Head of caudate nucleus (tissue), 42 donors: Measurements from ENCODE around the gene SEMA4D.
A peak's percentile ranks its signal among the peaks of the same experiment; 100 is the strongest.

Source experiments
- DNase-seq, 42 donors: peaks; one replicate each; pipeline versions ENCODE4 v3.0.0 to v3.0.0-alpha.2; 2020 to 2021; ENCODE audit warnings: mixed read lengths in 7 of 42
- intact Hi-C: fragments of 100-400 bp; cut with DNase I; formaldehyde crosslinking; loops from one replicate; pipeline ENCODE4 v1.15.0; 2022

The SEMA4D gene

GRCh38 chr9:89428901-89429890 is 68.7 kb downstream of the SEMA4D start:
- intact Hi-C loops: loop anchor here (5.0 kb wide), 1 partner anchor 63 kb away; no protein-coding TSS in a partner anchor
- DNase-seq: no peak

GRCh38 chr9:89428222-89428761 is 69.6 kb downstream of the SEMA4D start:
- DNase-seq: no peak
- intact Hi-C loops: loop anchor here (5.0 kb wide), 1 partner anchor 64 kb away; no protein-coding TSS in a partner anchor

GRCh38 chr9:89427621-89428221 is 70.2 kb downstream of the SEMA4D start:
- intact Hi-C loops: loop anchor here (5.0 kb wide), 1 partner anchor 65 kb away; no protein-coding TSS in a partner anchor
- peak in 39 of 42 donors; percentile 57 to 91 (median 78) for DNase-seq

- intact Hi-C loops: loop anchor here (5.0 kb wide), 1 partner anchor 66 kb away; no protein-coding TSS in a partner anchor
- no peak for DNase-seq
Observed at GRCh38 chr9:89426384-89426961, 71.4 kb downstream of the SEMA4D start.

- peak in 40 of 42 donors; percentile 41 to 89 (median 70) for DNase-seq
- intact Hi-C loops: loop anchor here (5.0 kb wide), 1 partner anchor 66 kb away; no protein-coding TSS in a partner anchor
Observed at GRCh38 chr9:89425921-89426383, 72.0 kb downstream of the SEMA4D start.

GRCh38 chr9:89425024-89425805 is 72.7 kb downstream of the SEMA4D start:
- intact Hi-C loops: loop anchor here (5.0 kb wide), 1 partner anchor 67 kb away; no protein-coding TSS in a partner anchor
- DNase-seq: no peak

- intact Hi-C loops: loop anchor here (5.0 kb wide), 1 partner anchor 110 kb away; no protein-coding TSS in a partner anchor
- no peak for DNase-seq
Observed at GRCh38 chr9:89422151-89422975, 75.5 kb downstream of the SEMA4D start.

- DNase-seq: no peak
- intact Hi-C loops: loop anchor here (5.0 kb wide), 1 partner anchor 111 kb away; no protein-coding TSS in a partner anchor
Observed at GRCh38 chr9:89421595-89421994, 76.3 kb downstream of the SEMA4D start.

- intact Hi-C loops: loop anchor here (5.0 kb wide), 1 partner anchor 112 kb away; no protein-coding TSS in a partner anchor
- DNase-seq: no peak
Observed at GRCh38 chr9:89420397-89421178, 77.3 kb downstream of the SEMA4D start.

- peak in 2 of 42 donors; percentile 50 to 54 for DNase-seq
- intact Hi-C loops: loop anchor here (5.0 kb wide), 1 partner anchor 112 kb away; no protein-coding TSS in a partner anchor
Observed at GRCh38 chr9:89419978-89420394, 77.9 kb downstream of the SEMA4D start.

- DNase-seq: no peak
- intact Hi-C loops: no loop called here
Observed at GRCh38 chr9:89418882-89419640, 78.9 kb downstream of the SEMA4D start.

GRCh38 chr9:89418474-89418845 is 79.5 kb downstream of the SEMA4D start:
- no peak for DNase-seq
- intact Hi-C loops: no loop called here

- DNase-seq: no peak
- intact Hi-C loops: no loop called here
Observed at GRCh38 chr9:89417832-89418473, 80.0 kb downstream of the SEMA4D start.

GRCh38 chr9:89414670-89415324 is 83.1 kb downstream of the SEMA4D start:
- intact Hi-C loops: no loop called here
- no peak for DNase-seq
